Myocyte (in vitro differentiated cells): ENCODE results near the gene COBL. TPM values are rescaled to one million over a fixed set of nuclear protein-coding genes. Genes with fewer than 3 reads are reported as not detected.

ENCODE experiments used
- DNase-seq: peaks from one replicate; pipeline ENCODE4 v3.0.0-alpha.2; 2012; ENCODE audit warnings: low read depth
- total RNA-seq: library from RNA; depleted of rRNA; stranded (reverse); fragments of >200 nt; gene quantifications from 2 replicates; pipeline ENCODE4 v1.2.3, GENCODE V29; 2014

The COBL gene
- total RNA-seq, 1 donor from 2014 or later = 52.6 TPM

DNA sequence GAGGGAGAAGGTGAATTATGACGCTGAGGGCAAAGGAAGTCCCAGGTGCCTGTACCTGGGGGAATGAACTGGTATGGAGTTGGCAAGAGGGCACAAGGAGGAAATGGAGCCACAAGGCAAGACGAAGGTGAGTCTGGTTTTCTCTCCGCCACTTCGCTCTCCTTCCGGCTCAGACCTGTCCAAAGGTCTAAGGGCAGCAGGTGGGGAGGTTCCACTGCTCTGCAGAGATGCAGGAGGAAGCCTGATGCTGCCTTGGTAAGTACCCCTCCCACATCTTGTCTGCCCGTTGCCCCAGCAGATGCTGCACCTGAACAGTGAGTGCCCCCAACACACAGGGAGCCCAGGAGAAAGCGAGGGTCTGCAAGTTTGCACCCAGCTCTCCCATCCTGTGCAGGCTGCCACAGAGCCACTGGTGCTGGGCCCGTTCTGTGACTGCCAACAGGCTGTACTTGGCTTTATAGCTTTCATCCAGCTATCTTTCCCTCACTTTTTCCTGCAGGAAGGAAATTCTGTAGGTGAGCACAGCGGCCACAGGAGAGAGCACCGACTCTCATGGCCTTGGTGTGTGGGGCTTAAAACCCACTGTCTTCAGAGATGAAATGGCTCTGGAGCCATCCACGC lies 235.2 kb downstream of the COBL start:
- no peak for DNase-seq

DNA sequence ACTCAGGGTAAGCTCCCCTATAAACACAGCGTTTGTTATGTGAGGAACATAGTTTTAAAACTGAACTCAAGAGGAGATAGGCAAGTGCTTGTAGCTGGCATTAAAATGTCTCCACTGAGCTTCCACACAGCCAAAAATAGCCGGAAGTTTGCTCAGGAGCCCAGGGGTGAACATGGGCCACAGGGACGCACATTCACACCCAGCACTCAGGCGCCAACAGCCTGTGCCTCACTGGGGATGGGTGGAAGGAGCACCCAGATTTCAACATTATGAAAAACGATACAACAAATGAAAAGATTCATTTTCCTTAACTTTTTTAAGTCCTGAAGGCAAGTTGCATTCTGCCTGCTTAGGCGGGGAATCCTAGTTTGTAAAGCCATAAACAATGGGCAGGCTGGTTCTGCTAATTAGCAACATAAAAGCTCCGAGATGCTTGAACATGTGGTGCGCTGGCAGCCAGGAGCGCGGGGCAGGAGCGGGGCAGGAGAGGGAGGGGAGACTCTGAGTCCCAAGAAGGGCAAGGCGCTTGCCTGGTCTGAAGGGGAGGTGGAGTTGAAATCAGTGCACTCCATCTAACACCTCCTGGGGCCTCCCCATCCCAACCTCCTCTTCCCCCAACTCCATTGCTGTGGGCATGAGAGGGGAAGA lies 235.9 kb downstream of the COBL start:
- DNase-seq = no peak

DNA sequence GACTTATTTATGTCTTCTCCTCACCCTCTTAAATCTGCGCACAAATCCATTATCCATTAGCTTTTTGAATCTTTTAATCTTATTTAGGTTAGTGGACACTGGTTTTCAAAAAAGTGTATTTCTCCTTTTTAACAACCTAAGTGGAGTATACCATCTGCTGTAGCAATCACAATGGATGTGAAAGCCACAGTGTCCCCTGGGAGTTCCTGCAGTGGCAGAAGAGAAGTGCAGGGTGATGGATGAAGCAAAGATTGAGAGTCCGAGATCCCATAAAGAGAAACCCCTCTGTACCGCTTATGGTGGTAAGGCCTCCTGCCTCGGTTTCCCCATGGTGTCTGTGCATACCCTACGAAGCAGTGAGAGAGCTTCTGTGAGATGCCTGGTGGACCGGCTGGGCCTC lies 236.4 kb downstream of the COBL start:
- DNase-seq = no peak

DNA sequence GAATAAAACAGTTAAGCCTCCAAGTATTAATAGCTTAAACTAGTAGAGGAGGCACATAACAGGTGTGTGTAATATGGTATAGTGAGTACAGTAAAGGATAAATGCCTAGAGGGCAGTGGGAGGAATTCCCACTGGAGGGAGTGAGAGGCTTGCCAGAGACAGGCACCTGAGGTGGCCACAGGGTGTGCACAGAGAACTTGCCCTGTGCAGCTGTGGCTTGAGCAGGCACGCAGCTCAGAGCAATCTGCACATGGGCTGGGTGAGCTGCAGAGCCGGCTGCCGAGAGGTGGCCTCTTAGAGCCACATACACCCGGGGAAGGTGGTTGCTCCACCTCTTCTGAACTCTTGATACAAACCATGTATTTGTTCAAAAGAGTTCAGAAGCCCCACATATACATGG lies 237.1 kb downstream of the COBL start:
- no peak for DNase-seq

DNA sequence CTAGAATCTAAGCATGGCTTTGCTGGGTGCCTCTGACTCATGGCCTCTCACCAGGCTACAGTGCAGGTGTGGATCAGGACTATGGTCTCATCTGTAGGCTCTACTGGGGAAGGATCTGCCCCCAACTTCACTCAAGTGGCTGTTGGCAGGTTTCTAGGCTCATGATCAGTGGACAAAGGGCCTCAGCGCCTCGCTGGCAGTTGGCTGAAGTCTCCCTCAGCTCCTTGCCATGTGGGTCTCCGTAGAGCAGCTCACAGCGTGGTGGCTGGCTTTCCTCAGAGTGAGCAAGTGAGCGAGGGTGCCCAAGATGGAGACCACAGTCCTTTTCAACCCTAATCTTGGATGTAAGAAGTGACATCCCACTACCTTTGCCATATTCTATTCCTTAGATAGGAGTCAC lies 238.0 kb downstream of the COBL start:
- DNase-seq = no peak

DNA sequence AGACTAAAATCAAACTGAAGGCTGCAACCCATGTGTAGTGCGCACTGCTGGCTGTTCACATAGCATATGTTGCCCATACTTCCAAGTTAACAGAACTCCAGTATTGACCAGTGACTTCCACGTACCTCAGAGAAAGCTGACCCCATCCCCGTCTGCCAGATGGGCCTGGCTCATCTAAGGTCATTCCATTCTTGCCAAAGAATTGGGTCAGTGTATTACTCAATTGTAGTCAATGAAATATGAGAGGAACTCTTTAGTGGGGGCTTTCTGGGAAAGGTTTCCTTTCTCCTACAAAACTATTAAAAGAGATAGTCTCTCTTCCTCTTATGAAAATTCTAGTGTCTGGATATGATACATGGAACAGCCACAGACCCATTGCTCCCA lies 238.6 kb downstream of the COBL start:
- DNase-seq = no peak

DNA sequence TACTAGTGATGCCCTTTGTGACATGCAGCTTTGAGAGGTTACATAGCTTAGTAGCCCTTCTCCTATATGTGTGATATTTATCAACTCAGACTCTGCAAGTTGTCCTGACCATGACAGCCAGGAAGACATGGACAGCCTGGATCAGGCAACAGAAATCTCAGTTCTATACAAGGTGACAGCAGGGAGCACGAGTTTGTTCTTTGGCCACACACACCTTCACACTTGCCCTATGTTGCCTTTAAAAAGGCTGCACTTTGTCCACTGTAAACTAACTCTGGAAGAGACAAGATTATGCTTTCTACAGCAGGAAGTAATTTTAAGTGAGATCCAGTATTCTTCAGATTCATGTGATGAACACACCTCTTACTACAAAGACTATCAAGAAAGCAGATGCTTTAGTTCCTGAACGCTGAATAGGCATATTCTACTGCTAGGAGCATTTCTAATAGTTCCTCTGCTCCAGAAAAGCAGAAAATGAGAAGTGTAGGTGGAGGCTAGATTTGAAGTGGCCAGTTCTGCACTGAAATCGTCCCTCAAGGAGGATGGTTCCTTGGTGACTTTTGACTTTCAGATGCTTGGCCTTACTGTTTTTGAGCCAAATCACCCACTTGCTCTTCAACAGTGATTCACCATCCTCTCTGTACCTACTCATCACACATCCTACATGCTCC lies 239.2 kb downstream of the COBL start:
- no peak for DNase-seq

DNA sequence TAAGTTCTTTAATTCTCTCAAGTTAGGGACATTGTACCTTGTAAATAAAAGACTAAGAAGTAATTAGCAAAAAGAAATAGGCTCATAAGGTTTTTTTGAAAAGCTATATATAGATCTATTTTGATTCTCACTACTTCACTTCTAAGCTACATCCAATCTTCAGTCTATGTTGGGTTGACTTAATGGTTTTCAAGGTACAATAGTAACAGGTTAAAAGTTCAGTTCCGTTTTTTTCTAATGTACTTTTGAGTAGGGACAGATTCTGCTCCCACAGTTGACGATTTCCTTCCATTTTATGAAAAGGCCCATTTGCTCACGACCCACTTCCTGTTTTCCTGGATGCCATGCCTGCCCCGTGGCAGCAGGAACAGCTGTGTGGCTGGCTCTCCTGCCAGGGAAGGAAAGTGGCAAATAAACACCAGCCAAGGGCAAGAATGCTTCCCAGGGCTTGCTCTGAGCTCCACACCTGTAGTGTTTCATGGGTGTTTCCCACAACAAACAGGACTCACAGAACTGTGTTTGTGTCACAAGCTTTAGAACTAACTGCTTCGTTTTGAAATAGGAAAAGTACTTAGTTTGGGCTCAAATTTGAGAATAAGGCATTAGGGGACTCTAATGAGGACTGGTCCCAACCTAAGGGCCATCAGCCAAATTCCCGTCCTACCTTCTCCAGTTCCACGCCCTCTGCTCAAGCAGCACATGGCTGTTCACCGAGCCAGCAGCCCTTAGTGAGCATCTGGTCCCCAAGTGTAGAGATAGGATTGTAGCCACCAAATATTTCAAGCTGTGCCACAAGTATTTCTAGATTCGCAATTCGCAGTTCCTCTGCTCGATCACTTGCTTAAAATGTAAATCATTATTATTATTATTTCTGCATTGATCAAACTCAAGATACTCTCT lies 240.7 kb downstream of the COBL start:
- DNase-seq = peak; percentile 65

DNA sequence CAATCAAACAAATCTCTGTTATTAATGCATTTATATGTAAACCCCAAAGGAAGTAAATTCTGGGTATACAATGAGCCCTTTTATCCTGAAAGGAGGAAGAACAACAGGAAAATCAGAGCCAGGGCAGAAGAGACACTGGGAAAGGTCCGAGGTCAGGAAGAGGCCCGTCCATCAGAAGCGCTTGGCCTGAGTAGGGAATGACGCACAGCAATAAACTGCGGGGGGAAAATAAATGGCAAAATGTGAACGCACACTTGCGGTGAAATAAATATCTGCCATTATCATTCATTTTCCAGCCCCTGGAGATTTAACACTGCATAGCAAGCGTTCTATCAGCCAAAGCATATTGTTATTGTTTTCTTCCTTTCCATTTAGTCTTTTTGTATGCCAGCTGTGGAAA lies 243.4 kb downstream of the COBL start:
- DNase-seq = no peak

DNA sequence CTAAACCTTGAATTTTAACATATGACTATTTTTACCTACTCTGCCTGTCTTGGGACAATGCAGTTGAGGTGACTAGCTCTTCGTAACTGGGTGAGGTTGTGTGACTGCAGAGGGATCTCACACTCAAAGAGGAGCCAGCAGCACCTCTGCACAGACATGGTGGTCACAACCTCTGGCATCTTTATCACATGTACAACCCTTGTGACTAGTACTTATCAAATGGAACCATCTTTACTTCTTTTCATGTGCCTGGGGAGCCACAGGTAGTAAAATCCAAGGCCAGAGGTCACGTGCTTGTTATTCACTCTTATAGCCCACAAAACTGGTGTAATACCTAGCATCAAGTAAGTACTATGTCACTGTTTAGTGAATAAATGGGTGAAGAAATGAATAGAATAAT lies 244.3 kb downstream of the COBL start:
- no peak for DNase-seq

DNA sequence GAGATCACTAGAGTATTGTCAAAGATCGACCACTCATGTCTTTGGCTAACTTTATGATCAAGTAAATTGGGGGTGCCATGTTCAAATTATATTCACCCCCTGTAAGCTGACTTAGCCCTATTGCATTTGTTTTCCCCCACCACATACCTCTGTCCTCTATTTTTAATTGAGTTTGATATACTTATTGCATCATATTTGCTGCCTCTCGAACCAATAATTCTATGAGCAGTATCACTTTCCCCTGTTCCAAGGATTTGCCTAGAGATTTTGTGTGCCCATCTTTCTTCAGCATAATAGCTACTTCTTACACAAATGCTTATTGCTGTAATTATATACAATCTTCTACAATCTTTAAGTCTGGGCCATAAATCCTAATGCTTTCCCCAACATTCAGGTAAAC lies 245.2 kb downstream of the COBL start:
- DNase-seq = no peak

DNA sequence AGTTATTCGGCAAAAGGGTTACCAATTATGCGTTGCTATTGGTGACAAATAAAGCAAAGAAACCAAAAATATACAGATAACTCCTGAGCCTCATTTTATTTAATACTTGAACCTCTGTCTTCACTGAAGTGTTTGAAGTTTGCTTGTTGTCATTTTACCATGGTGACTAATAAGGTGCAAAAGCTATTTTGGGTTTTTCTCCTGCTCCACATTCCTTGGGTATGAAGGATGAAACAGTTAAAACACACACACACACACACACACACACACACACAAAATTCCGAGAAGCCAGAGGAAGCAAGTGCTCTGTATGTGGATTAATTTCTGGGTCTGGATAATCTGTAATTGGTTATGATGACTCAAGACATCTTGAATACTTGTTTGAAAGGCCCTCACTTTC lies 246.5 kb downstream of the COBL start:
- DNase-seq = peak; percentile 49

DNA sequence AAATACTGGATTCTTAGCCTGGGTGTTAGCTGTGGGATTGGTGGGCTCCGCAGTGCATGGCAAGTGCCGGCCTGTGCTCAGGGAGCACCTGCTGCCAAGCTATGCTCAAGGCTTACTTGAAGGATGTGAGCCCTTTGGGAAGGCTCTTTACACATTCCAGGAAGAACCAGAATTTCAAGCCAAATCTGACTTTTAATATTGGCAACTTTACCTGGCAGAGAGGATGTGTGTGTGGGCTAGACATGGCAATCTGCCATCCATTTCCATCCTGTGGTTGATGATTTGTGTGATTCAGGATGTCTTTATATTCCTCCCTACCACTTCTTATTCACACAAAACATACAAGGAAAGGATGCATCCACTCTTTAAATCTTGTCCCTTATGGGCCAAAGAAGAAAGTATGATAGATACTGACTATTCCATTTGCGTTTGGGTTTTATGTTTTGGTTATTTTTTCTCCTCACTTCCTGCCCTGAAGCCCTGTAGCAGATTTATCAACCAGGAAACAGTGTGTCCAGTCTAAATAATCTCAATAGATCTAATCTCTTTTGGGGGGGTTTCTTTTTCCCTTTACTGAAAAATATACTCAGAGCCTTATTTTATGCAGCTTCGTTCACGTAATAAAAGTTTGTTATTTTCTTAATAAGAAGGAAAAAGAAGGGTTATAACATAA lies 247.1 kb downstream of the COBL start:
- DNase-seq = no peak

DNA sequence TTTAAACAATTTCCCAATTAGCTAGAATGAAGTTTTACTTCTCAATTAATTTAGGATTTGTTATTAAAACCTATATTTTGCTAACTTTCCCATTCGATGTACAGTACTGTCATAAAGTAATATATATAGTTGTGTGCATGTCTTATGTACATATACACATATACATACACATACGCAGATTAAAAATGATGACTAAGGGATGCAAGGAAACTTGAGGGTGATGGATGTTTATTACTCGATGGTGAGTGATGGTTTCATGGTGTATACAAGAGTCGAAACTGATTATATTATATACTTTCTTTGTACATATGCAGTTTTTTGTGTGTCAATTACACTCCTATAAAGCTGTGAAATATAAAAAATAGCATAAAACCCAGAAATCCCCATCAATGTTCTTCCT lies 248.2 kb downstream of the COBL start:
- DNase-seq = no peak

DNA sequence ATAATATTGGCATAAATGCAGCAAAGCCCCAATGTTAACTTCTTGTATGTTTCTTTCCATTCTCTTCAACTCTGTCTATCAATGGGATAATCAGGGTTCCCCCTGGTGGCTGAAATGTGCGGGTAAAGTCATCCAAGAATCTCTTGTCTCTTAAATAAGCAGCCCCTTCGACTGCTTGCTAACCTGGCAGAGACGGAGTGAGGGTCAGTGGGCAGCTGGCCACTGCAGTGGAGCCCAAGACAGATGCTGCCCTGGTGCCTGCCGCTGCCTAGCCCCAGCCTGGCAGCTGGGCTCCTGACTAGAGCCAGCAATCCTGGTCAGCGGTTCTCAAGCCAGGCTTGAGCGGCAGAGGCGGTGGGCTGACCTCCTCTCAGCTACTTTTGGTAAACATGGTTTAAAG lies 248.9 kb downstream of the COBL start:
- peak; percentile 89 for DNase-seq

DNA sequence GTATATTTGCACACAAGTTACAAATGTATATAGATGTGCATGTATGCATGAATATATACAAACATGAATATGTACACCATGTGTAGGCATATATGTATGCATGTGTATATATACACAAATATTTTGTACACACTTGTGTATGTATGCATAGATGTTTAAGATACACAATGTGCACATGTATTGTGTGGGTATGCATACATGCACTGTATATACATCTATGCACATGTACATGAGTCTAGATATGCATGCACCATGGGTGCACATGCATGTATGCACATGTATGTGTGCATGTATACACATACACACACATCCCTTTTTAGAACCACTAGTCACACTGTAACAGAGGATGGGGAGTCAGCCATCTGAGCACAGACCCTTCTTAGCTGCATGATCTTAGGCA lies 249.4 kb downstream of the COBL start:
- no peak for DNase-seq

DNA sequence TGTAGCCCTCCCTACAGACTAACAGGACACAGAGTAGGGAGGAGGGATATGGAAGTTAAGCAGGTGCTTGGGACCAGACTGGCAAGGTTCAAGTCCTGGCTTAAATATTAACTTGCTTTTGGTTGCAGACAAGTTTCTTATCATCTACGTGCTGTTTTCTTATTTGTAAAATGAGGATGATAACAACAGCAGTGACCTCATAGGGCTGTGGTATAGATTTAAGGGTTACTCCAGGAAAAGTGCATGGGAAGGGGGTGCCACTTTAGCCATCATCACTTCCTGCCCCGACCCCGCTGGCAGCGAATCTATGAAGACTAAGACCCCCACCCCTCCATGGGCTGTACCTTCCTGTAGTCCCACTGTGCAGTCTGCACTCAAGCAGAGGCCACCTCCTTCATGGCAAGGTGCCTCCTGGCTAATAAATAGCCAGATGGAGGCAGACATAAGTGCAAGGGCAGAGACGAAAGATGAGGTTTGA lies 250.2 kb downstream of the COBL start:
- no peak for DNase-seq

DNA sequence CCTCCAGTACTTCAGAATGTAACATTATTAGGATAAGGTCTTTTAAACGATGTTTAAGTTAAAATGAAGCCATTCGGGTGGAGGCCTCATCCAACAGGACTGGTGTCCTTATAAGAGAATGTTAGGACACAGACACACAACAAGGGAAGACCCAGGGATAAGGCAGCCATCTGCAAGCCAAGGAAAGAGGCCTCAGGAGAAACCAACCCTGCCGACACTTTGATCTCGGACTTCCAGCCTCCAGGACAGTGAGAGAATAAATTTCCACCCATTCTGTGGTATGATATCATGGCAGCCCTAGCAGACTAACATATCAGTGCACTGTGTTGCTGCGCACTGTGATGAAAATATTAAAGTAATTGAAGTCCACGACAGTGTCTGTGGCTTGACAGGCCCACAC lies 250.8 kb downstream of the COBL start:
- DNase-seq = no peak

DNA sequence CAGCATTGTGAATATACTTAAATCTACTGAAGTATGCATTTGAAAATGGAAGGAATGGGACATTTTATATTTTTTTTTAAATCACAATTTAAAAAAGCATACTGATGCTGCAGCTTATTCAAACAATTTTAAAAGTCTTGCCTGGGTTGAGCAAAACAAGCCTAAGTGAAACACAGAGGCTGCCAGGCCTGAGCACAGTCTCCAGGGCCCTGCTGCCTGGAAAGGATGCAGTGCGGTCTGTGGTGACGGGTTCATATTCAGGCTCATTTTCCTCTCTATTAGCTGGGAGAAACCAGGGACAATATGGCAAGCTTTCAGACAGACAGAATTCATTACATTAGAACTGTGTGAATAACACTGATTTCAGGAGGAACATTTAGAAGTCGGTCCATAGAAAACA lies 251.9 kb downstream of the COBL start:
- DNase-seq = no peak

DNA sequence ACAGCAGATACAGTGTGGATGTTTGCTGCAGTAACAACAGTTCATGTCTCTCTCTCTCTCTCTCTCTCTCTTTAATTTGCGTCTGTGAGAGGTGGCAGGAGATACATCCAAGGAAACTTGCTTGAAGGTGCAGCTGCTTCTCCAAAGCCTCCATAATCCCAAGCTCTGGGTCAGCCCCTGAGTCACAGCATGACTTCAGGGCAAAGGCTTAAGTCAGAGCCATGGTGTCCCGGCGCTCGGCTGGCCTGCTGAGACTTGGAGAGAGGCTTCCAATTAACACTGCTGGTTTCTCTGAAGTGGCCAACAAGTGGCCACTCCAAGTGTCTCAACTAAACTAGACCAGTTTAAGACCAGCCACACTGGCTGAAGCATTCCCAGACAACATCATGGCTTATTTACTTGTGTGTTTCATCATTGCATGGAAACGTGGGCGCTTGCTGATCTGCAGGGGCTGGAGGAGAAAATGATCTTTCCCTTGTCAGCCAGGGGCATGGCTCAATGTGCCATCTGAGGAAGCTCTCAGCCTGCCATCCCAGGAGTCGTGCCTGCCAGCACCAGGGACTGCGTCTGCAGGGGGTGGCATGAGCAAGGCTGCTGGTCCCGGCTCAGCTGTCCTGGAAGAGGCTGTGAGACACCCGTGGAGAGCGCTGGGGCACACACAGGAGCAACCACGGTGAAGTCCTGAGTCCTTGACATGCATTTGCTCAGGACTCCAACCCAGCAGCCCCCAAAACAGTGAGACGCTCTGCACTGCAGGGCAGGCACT lies 254.2 kb downstream of the COBL start:
- peak; percentile 64 for DNase-seq
